ENCODE data around the gene PGM1.

GRCh38 chr1:63623952-63624351 lies 30.7 kb downstream of the PGM1 start:
- TF ChIP-seq CTCF (conservative IDR thresholded peaks at IDR 0.05; ENCODE audit: low read depth, low read length) (no peak), EZH2 (IDR thresholded peaks at IDR 0.05; ENCODE audit: borderline replicate concordance, low read depth, low read length, poor library complexity, severe bottlenecking) (no peak)
